ENCODE data around the gene MYH14.
"Not testable (repeated sequence)": the region's sequence is repeated elsewhere in the genome, so short reads cannot be mapped to it uniquely, and the experiment has no call there.

MYH14 gene

GRCh38 chr19:50322931-50323781 lies 119.7 kb downstream of the MYH14 start:
- no peak for DNase-seq

GRCh38 chr19:50323782-50324133 lies 120.3 kb downstream of the MYH14 start:
- no peak for DNase-seq

- no peak for DNase-seq
These were observed 120.9 kb downstream of the MYH14 start for GRCh38 chr19:50324331-50324730.

- DNase-seq = peak; percentile 32 to 69 (median 56)
These were observed 122.1 kb downstream of the MYH14 start for GRCh38 chr19:50325310-50326100.

- DNase-seq = no peak
These were observed 122.8 kb downstream of the MYH14 start for GRCh38 chr19:50326101-50326664.

- peak in 1 of 6 experiments; percentile 2 for DNase-seq
These were observed 123.6 kb downstream of the MYH14 start for GRCh38 chr19:50327013-50327412.

GRCh38 chr19:50327461-50328223 lies 124.2 kb downstream of the MYH14 start:
- no peak for DNase-seq

GRCh38 chr19:50328224-50328872 lies 124.9 kb downstream of the MYH14 start:
- peak in 2 of 6 experiments; percentile 21 to 36 for DNase-seq

- DNase-seq = no peak
These were observed 125.4 kb downstream of the MYH14 start for GRCh38 chr19:50328873-50329145.

- peak; percentile 69 to 96 (median 80) for DNase-seq
These were observed 125.9 kb downstream of the MYH14 start, which contains the start of gene KCNC3 for GRCh38 chr19:50329146-50329925. TSS of gene KCNC3 (minus strand) at chr19:50329377. CDS start at chr19:50329082, 295 bp downstream.

- not testable (repeated sequence) for DNase-seq
These were observed 126.5 kb downstream of the MYH14 start for GRCh38 chr19:50329926-50330294.

- peak; percentile 46 to 83 (median 60) for DNase-seq
These were observed 127.1 kb downstream of the MYH14 start for GRCh38 chr19:50330365-50331078.

GRCh38 chr19:50331221-50331993 lies 128.0 kb downstream of the MYH14 start:
- DNase-seq = peak in 1 of 6 experiments; percentile 16

- DNase-seq = no peak
These were observed 128.5 kb downstream of the MYH14 start for GRCh38 chr19:50331994-50332243.

GRCh38 chr19:50332244-50333038 lies 129.0 kb downstream of the MYH14 start:
- no peak for DNase-seq

- DNase-seq = peak in 5 of 6 experiments; percentile 83 to 94 (median 85)
These were observed 129.9 kb downstream of the MYH14 start for GRCh38 chr19:50333235-50333736.

GRCh38 chr19:50333737-50334617 lies 130.6 kb downstream of the MYH14 start:
- DNase-seq = peak in 5 of 6 experiments; percentile 79 to 94 (median 83)

- DNase-seq = no peak
These were observed 131.5 kb downstream of the MYH14 start for GRCh38 chr19:50334741-50335421.

Measured in stimulated activated naive CD4-positive, alpha-beta T cell (primary cell).